Erythroblast (primary cell): ENCODE results near the gene MTFR2.

ENCODE experiments used
- GATA1 ChIP-seq: IDR thresholded peaks from 2 replicates; pipeline ENCODE4 v1.6.1; 2011; ENCODE audit warnings: low read depth, mild to moderate bottlenecking, control low read depth, low read length, moderate library complexity
- POLR2A ChIP-seq: IDR thresholded peaks from 2 replicates; pipeline ENCODE4 v1.6.1; 2011; ENCODE audit warnings: mild to moderate bottlenecking, low read length

DNA sequence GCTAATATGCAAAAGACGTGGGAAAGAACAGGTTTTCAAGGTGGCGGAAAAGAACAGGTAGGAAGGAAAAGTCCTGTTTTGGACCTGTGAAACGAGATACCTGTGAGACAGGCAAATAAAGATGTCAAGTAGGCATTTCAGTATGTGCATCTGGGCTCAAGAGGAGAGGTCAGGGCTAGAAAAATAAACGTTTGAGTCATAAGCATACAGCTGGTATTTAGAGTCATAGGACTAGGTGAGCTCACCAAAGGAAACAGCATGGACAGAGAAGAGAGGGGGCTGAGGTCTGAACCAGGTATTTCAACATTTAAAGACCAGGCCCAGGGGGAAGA, 14.9 kb downstream of the MTFR2 start:
- TF ChIP-seq POLR2A (no peak), GATA1 (no peak)
